ENCODE data around the gene CCR6. TPM values are rescaled to one million over a fixed set of nuclear protein-coding genes. Genes with fewer than 3 reads are reported as not detected.
"Not testable (repeated sequence)": the region's sequence is repeated elsewhere in the genome, so short reads cannot be mapped to it uniquely, and the experiment has no call there.

The CCR6 gene
- total and polyA plus RNA-seq, 8 donors = 0.10 to 0.71 TPM; not detected in 6

DNA sequence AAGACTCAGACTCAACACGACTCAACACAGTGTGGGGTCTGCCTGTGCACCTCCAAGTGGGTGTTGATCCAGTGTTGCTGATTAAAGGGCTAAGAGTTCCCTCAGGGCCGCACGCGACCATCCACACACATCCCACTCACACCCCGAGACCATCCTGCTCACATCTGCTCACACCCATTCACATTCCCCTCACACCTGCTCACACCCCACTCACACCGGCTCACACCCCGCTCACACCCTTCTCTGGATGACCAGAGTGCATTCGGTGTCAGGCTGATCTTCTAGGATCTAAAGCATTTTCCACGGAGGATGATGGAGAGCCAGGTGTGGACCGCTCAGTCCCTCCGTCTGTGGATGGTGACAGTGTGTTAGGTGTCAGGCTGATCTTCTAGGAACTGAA, 48.4 kb downstream of the CCR6 start:
- intact Hi-C loops (cut with DNase I); DNase-seq; ATAC-seq; H3K4me3 ChIP-seq; H3K27ac ChIP-seq; H3K4me1 ChIP-seq; H3K36me3 ChIP-seq; H3K9me3 ChIP-seq: not testable (repeated sequence)
- peaks cover 0 to 15% of the 10 kb centered on the region in 2 donors for H3K27me3 ChIP-seq

DNA sequence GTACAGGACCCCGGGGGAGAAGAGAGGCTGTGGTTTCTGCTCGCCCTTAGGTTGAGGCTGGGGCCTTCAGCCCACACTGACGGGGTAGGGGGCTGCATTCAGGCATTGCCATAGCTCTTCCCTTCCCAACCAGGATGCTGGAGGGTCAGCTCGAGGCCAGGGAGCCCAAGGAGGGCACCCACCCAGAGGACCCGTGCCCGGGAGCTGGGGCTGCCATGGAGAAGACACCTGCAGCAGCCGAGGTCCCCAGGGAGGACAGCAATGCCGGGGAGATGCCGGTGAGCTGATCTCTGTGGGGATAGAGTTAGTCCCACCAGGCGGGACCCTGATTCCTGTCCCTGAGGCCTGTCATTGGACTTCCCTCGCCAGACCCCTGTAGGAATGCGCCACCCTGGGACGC, 49.1 kb downstream of the CCR6 start:
- not testable (repeated sequence) for H3K36me3 ChIP-seq, DNase-seq

DNA sequence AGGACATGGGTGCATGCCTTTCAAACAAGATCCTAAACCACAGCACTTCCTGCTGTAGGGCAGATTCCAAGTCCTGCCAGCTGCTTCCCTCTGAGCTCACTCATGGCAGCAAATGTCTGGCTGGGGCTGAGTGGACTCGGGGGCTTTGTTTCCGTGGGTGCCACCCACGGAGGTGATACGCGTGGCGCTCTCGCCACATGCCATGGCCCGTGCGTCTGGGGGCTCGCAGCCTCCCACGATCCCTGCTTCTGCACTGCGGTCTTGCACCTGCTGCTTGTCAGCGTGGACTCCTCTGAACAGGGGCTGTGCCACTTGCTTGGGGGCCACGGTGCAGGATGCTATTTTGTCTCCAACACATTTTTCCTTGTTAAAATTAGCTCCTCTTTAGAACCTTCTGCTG, 54.4 kb downstream of the CCR6 start:
- intact Hi-C loops (cut with DNase I); ATAC-seq; DNase-seq: not testable (repeated sequence)

More for the DNA sequence above, 49.1 kb downstream of the CCR6 start:
- H3K9me3 ChIP-seq; ATAC-seq; H3K4me3 ChIP-seq; H3K4me1 ChIP-seq; H3K27ac ChIP-seq; intact Hi-C loops (cut with DNase I): not testable (repeated sequence)
- H3K27me3 ChIP-seq = peaks cover 0 to 15% of the 10 kb centered on the region in 2 donors

DNA sequence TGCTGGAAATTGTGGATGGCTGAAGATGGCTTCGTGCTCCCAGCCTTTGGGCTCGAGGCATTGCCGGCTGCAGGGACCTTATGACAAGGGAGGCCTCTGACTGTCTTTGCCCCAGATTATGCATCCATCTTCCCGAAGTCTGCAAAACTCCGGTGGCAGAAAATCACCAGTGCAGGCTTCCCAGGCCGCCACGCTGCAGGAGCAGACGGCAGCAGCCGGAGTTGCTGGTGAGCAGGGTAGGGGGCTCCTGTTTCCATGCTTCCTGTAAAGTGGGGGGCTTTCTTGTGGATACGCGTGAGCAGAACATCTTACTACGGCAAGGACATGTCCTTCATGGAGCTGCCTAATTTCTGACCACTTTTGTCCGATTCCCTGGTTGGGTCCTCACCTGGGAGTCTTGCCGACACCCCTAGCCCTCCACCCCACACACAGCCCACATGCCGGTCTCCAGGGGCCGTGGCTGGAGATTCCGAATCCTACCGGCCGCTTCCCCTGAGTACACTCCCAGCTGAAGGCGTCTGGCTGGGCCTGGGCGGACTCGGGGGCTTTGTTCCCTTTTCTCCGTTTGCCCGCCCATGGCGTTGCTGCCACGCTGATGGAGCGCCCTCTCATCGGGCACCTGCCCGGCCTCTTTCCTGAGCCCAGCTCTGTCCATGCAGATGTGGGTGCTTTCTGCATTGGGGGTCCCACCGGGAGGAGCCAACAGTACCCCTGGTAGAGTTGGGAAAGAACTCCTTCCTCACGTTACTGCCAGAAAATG, 56.2 kb downstream of the CCR6 start:
- ATAC-seq, H3K9me3 ChIP-seq, H3K27ac ChIP-seq: not testable (repeated sequence)

More for the DNA sequence above, 54.4 kb downstream of the CCR6 start:
- not testable (repeated sequence) for H3K4me3 ChIP-seq, H3K9me3 ChIP-seq, H3K27ac ChIP-seq, H3K27me3 ChIP-seq, H3K4me1 ChIP-seq, H3K36me3 ChIP-seq

DNA sequence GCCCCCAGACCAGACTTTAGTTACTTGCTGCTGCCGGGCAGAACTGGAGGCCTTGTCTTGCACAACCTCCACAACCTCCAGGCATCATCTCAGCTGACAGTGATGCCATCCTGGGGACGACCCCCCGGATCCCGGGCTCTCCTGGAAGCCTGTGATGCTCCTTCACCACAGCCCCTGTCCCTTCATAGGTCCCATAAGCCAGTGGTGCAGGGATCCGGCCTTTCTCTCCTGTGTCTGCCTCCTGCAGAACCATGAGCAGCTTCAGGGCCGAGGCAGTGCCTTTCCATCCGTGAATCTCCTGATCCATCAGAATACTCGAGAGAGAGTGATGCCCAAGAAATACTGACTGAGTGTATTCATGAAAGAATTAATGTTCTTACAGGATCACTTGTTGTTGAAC, 57.2 kb downstream of the CCR6 start:
- H3K9me3 ChIP-seq; H3K4me3 ChIP-seq; ATAC-seq; DNase-seq; H3K27ac ChIP-seq; H3K27me3 ChIP-seq; H3K36me3 ChIP-seq; H3K4me1 ChIP-seq; intact Hi-C loops (cut with DNase I): not testable (repeated sequence)

More for the DNA sequence above, 56.2 kb downstream of the CCR6 start:
- intact Hi-C loops (cut with DNase I); H3K27me3 ChIP-seq; H3K4me1 ChIP-seq; H3K4me3 ChIP-seq; DNase-seq; H3K36me3 ChIP-seq: not testable (repeated sequence)

DNA sequence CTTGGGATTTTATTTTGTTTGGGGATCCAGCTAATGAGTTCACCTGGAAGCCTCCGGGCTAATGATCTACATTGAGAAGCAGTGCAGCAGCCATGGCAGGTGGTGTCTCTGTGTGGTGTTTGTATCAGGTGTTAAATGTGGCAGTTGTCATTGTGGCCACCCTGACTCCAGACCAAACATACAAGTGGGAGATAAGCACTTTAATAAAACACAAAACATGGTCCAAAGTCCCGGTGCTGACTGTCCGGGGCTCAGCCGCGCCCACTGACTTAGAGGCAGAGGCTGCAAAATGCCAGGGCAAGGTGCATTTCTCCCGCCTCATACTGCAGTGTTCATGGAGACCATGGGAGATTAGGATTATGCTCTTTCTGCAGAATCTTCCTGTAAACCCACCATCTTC, 58.5 kb downstream of the CCR6 start:
- H3K27ac ChIP-seq; ATAC-seq; intact Hi-C loops (cut with DNase I); H3K4me3 ChIP-seq; H3K9me3 ChIP-seq; DNase-seq; H3K4me1 ChIP-seq; H3K36me3 ChIP-seq; H3K27me3 ChIP-seq: not testable (repeated sequence)

DNA sequence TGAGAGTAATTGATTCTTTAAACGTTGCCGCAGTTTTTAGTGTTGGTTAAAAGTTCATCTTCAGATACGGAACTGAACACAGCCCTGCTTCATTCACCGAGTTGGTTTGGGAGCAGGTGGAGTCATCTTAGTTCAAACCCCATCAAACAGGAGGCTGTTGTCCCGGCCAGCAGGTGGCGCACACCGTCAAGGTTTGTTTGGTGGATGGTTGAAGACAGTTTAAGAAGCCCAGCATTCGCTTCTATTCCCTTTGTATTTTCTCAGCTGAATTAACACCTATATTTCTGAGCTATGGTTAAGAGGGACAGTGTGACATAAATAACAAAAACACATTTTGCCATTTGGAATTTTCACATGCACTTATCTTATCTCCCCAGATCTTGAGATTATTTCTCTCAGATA, 60.0 kb downstream of the CCR6 start:
- H3K9me3 ChIP-seq; H3K27ac ChIP-seq; DNase-seq; H3K4me1 ChIP-seq; H3K36me3 ChIP-seq; H3K27me3 ChIP-seq; H3K4me3 ChIP-seq; intact Hi-C loops (cut with DNase I): not testable (repeated sequence)
- TF ChIP-seq, protein P1, sequence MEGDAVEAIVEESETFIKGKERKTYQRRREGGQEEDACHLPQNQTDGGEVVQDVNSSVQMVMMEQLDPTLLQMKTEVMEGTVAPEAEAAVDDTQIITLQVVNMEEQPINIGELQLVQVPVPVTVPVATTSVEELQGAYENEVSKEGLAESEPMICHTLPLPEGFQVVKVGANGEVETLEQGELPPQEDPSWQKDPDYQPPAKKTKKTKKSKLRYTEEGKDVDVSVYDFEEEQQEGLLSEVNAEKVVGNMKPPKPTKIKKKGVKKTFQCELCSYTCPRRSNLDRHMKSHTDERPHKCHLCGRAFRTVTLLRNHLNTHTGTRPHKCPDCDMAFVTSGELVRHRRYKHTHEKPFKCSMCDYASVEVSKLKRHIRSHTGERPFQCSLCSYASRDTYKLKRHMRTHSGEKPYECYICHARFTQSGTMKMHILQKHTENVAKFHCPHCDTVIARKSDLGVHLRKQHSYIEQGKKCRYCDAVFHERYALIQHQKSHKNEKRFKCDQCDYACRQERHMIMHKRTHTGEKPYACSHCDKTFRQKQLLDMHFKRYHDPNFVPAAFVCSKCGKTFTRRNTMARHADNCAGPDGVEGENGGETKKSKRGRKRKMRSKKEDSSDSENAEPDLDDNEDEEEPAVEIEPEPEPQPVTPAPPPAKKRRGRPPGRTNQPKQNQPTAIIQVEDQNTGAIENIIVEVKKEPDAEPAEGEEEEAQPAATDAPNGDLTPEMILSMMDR (IDR thresholded peaks at IDR 0.05) = peak in 1 of 2 donors; percentile 10
- peak; percentile 91 for ATAC-seq

DNA sequence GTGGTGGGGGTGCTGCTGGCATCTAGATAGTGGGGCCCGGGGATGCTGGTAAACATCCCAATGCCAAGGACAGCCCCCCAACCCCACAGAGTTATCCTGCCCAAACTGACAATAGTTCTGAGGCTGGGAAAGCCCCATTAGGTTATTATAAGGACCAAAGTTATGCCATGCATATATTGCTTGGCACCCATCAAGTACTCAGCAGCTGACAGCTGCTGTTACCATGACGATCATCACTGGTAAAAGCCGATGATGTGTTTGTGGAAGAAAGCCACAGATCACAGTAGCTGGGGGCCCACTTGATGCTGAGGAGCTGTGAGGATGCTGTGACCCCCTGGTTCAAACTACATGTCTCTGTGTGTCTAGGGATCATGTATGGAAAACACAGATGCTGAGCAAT, 62.2 kb downstream of the CCR6 start:
- DNase-seq; ATAC-seq; H3K27ac ChIP-seq; H3K36me3 ChIP-seq; intact Hi-C loops (cut with DNase I); H3K4me3 ChIP-seq; H3K9me3 ChIP-seq; H3K27me3 ChIP-seq; H3K4me1 ChIP-seq: not testable (repeated sequence)

DNA sequence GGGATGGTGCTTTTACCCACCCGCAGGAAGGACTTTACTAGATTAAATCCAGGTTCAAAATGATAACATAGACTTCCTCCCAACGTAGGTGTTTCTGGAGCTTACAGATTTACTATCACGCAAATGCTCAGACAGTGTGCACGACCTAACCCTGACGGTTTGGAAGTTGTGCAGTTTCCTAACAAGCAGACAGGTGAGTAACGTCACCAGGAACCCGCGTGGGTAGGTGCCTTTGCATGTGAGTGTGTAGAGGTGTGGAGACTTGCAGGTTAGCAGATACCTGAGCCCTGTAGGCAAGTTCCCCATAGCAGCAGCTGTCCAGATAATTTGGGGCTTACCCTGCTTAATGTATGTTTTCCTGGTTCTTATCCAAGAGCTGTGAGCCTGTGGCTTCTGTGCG, 64.4 kb downstream of the CCR6 start:
- H3K27ac ChIP-seq; H3K9me3 ChIP-seq; ATAC-seq; H3K4me3 ChIP-seq; DNase-seq; H3K27me3 ChIP-seq; H3K36me3 ChIP-seq; intact Hi-C loops (cut with DNase I); H3K4me1 ChIP-seq: not testable (repeated sequence)

Other genes starting within 250 kb of the CCR6 start
- gene RNASET2, start 166.5 kb upstream of the CCR6 start, total RNA-seq = 10 to 100 TPM; 51.0 to 68.5 TPM
- 10 to 100 TPM; 38.1 to 51.7 (median 45.3) TPM for gene RNASET2, start 166.5 kb upstream of the CCR6 start, polyA plus RNA-seq (ENCODE audit: insufficient read length in 6 of 6)
- 10 to 100 TPM; 15.3 to 15.8 TPM for gene CEP43, start 123.7 kb upstream of the CCR6 start, total RNA-seq
- gene CEP43, start 123.7 kb upstream of the CCR6 start, polyA plus RNA-seq (ENCODE audit: insufficient read length in 6 of 6) = 10 to 100 TPM; 40.8 to 50.6 (median 47.5) TPM
- not detected for gene GPR31, start 34.9 kb downstream of the CCR6 start, total RNA-seq
- under 1 TPM in 1 of 6 donors, not detected in 5; 0.08 TPM for gene GPR31, start 34.9 kb downstream of the CCR6 start, polyA plus RNA-seq (ENCODE audit: insufficient read length in 6 of 6)
- not detected for gene UNC93A, start 168.2 kb downstream of the CCR6 start, total RNA-seq
- under 1 TPM in 1 of 6 donors, not detected in 5; 0.21 TPM for gene UNC93A, start 168.2 kb downstream of the CCR6 start, polyA plus RNA-seq (ENCODE audit: insufficient read length in 6 of 6)
- not detected for gene TTLL2, start 202.0 kb downstream of the CCR6 start, total RNA-seq
- gene TTLL2, start 202.0 kb downstream of the CCR6 start, polyA plus RNA-seq (ENCODE audit: insufficient read length in 6 of 6) = under 1 TPM; 0.17 to 0.60 (median 0.40) TPM

All from left lung (tissue), 10 donors.